Right lobe of liver (tissue), 6 donors: ENCODE data around the gene MTSS2. TPM values are rescaled to one million over a fixed set of nuclear protein-coding genes. Genes with fewer than 3 reads are reported as not detected.

Source experiments
- ATAC-seq, 4 donors: fragments of 200-7000 bp; cut with Tn5 transposase; one replicate each; pipeline ENCODE4 v1.9.1; 2020; ENCODE audit warnings: mild to moderate bottlenecking in 4 of 4, moderate library complexity in 4 of 4
- DNase-seq, 3 donors: peaks; one replicate each; pipeline ENCODE4 v3.0.0-alpha.2; 2020
- H3K27ac ChIP-seq, 3 donors: fragments of 200-600 bp; one replicate each; pipeline ENCODE4 v1.8.0; 2022
- H3K27me3 ChIP-seq, 2 donors: fragments of 200-600 bp; one replicate each; pipeline ENCODE4 v1.8.0; 2022
- H3K36me3 ChIP-seq, 4 donors: fragments of 200-600 bp; sonication (generic) in 1 of 4; one replicate each; pipeline versions ENCODE4 v1.5.1 to v1.8.0; 2017 to 2022; ENCODE audit warnings: control low read depth in 1 of 4
- H3K4me1 ChIP-seq, 4 donors: fragments of 200-600 bp; sonication (generic) in 1 of 4; one replicate each; pipeline versions ENCODE4 v1.5.1 to v1.8.0; 2017 to 2022; ENCODE audit warnings: control low read depth in 1 of 4
- H3K4me3 ChIP-seq, 3 donors: fragments of 200-600 bp; one replicate each; pipeline ENCODE4 v1.8.0; 2022
- H3K9me3 ChIP-seq, 4 donors: fragments of 200-600 bp; sonication (generic) in 1 of 4; one replicate each; pipeline versions ENCODE4 v1.5.1 to v1.8.0; 2017 to 2022; ENCODE audit warnings: control low read depth in 1 of 4
- CTCF ChIP-seq, 4 donors: fragments of 200-600 bp in 3 of 4; fragments of 450-650 bp in 1 of 4; IDR thresholded peaks; one replicate each; pipeline versions ENCODE4 v1.5.1 to v1.8.0; 2016 to 2022; ENCODE audit warnings: antibody characterized with exemption in 4 of 4, mild to moderate bottlenecking in 2 of 4
- POLR2A ChIP-seq: fragments of 450-650 bp; IDR thresholded peaks from one replicate; pipeline ENCODE4 v1.6.1; 2017; ENCODE audit warnings: antibody characterized with exemption, mild to moderate bottlenecking
- WGBS: methylation state at CpG from one replicate; pipeline ENCODE4 v1.1.6; 2018; ENCODE audit warnings: low coverage, low lambda C conversion rate; ENCODE audit not compliant: insufficient coverage; ENCODE audit errors: missing lambda C conversion rate; 5-methylcytosine and 5-hydroxymethylcytosine counted together
- intact Hi-C, 2 donors: fragments of 100-400 bp; cut with DNase I; formaldehyde crosslinking; loops; one replicate each; pipeline versions ENCODE4 v1.11.2 to v1.14.1; 2022
- total RNA-seq, 6 experiments: library from RNA; depleted of rRNA in 2 of 6; stranded (reverse); fragments of >200 nt in 2 of 6; fragmentation: NEBNext Ultra II Directional in 3 of 6; extraction: Animal tissue kit (Norgen Biotek cat#: 25700) in 3 of 6; gene quantifications; one replicate each; pipeline versions ENCODE4 v1.1.0 to v1.2.4, GENCODE V29; 2016 to 2023
- donor health status: DM: no; HTN: yes; CAD: no.
- donor health status: DM: no; HTN: no; CAD: no.
- donor health status: DM: no; HTN: no; CAD: no.
- donor health status: DM: no; HTN: yes; CAD: no.
- donor health status: DM: no; HTN: yes; CAD: no.

The MTSS2 gene
- total RNA-seq, 6 experiments from 2014 or later = 28.5 to 117 (median 80.2) TPM

- no peak for TF ChIP-seq CTCF (IDR thresholded peaks at IDR 0.05)
- no peak for TF ChIP-seq POLR2A
- no peak for ATAC-seq
- intact Hi-C loops = no loop called here
- H3K9me3 ChIP-seq = no peaks in the 10 kb centered on the region
- H3K4me3 ChIP-seq = no peak overlapping the region
- no peak for DNase-seq
- no peaks in the 10 kb centered on the region for H3K27me3 ChIP-seq
- peaks cover 0 to 55% (median 31%) of the 10 kb centered on the region in 4 donors for H3K4me1 ChIP-seq
- H3K27ac ChIP-seq = no peak overlapping the region
- no peaks in the 10 kb centered on the region for H3K36me3 ChIP-seq
- WGBS = 63% methylated on average over 3 of the region's 5 CpGs
Observed at GRCh38 chr16:70713342-70713741, 27.5 kb upstream of the MTSS2 start.

GRCh38 chr16:70712942-70713341 is 27.1 kb upstream of the MTSS2 start:
- Histone ChIP-seq H3K9me3 (no peaks in the 10 kb centered on the region), H3K4me1 (peaks cover 0 to 55% (median 31%) of the 10 kb centered on the region in 4 donors), H3K27me3 (no peaks in the 10 kb centered on the region), H3K4me3 (no peak overlapping the region), H3K36me3 (no peaks in the 10 kb centered on the region), H3K27ac (no peak overlapping the region)
- no peak for DNase-seq
- intact Hi-C loops = no loop called here
- TF ChIP-seq POLR2A (no peak), CTCF (IDR thresholded peaks at IDR 0.05) (no peak)
- ATAC-seq = no peak
- WGBS = 90% methylated on average over 7 of the region's 12 CpGs

GRCh38 chr16:70712359-70712758 is 26.5 kb upstream of the MTSS2 start:
- DNase-seq (no peak), ATAC-seq (no peak)
- Histone ChIP-seq H3K4me3 (no peak overlapping the region), H3K4me1 (peaks cover 0 to 55% (median 31%) of the 10 kb centered on the region in 4 donors), H3K27me3 (no peaks in the 10 kb centered on the region), H3K36me3 (no peaks in the 10 kb centered on the region), H3K27ac (no peak overlapping the region), H3K9me3 (no peaks in the 10 kb centered on the region)
- no peak for TF ChIP-seq POLR2A
- no peak for TF ChIP-seq CTCF (IDR thresholded peaks at IDR 0.05)
- intact Hi-C loops = no loop called here
- 97% methylated on average over 5 of the region's 11 CpGs for WGBS

GRCh38 chr16:70711211-70712031 is 25.6 kb upstream of the MTSS2 start:
- H3K4me1 ChIP-seq = peaks cover 0 to 52% (median 29%) of the 10 kb centered on the region in 4 donors
- ATAC-seq (peak; percentile 18 to 73 (median 42)), DNase-seq (peak in 2 of 3 donors; percentile 61 to 76)
- no peaks in the 10 kb centered on the region for H3K9me3 ChIP-seq
- H3K4me3 ChIP-seq = no peak overlapping the region
- TF ChIP-seq POLR2A (no peak), CTCF (IDR thresholded peaks at IDR 0.05) (no peak)
- H3K27ac ChIP-seq = peak overlapping the region in 2 of 3 donors; percentile 5 to 84
- 77% methylated on average over 11 of the region's 14 CpGs for WGBS
- H3K36me3 ChIP-seq = no peaks in the 10 kb centered on the region
- no peaks in the 10 kb centered on the region for H3K27me3 ChIP-seq
- intact Hi-C loops = no loop called here
